A673 (cell line): ENCODE data around the gene FAM174C. TPM values are rescaled to one million over a fixed set of nuclear protein-coding genes. Genes with fewer than 3 reads are reported as not detected.

ENCODE experiments used
- BruUV-seq: library from RNA; stranded (reverse); fragments of 400-500 nt; replicated peaks from 2 replicates; lab custom pipeline; 2021; lab: Mats Ljungman, UMichigan
- CTCF ChIA-PET: fragments of 300-600 bp; sonication (Branson Sonifier 250); formaldehyde crosslinking; loops from one replicate; lab custom pipeline; 2022; ENCODE audit warnings: antibody characterized with exemption; lab: Charles Lee
- POLR2A ChIA-PET: fragments of 300-600 bp; sonication (Branson Sonifier 250); formaldehyde crosslinking; loops from one replicate; lab custom pipeline; 2022; ENCODE audit warnings: antibody characterized with exemption; ENCODE audit not compliant: low non-redundant PET; lab: Charles Lee
- DNase-seq: peaks from one replicate; pipeline ENCODE4 v3.0.0-alpha.2; 2015; ENCODE audit warnings: low spot score
- H3K27ac ChIP-seq: fragments of 200-600 bp; sonication (generic); 2 replicates; pipeline ENCODE4 v1.5.1; 2016; ENCODE audit warnings: mixed run types, low read depth, mild to moderate bottlenecking, mixed read lengths, antibody characterized with exemption, low read length; ENCODE audit not compliant: poor library complexity, severe bottlenecking
- H3K27me3 ChIP-seq: fragments of 200-600 bp; sonication (generic); replicated peaks from 2 replicates; pipeline ENCODE4 v1.6.1; 2017; ENCODE audit warnings: mixed run types, low read depth, mild to moderate bottlenecking, mixed read lengths, antibody characterized with exemption, low read length; ENCODE audit not compliant: insufficient read depth, poor library complexity
- H3K36me3 ChIP-seq: fragments of 200-600 bp; sonication (generic); 2 replicates; pipeline ENCODE4 v1.6.1; 2016; ENCODE audit warnings: mixed run types, mild to moderate bottlenecking, mixed read lengths, antibody characterized with exemption, low read length; ENCODE audit not compliant: insufficient read depth, poor library complexity, severe bottlenecking
- H3K4me1 ChIP-seq: fragments of 200-600 bp; sonication (generic); 2 replicates; pipeline ENCODE4 v1.6.1; 2017; ENCODE audit warnings: mixed run types, mild to moderate bottlenecking, mixed read lengths, antibody characterized with exemption, low read length; ENCODE audit not compliant: insufficient read depth, poor library complexity, severe bottlenecking
- H3K4me3 ChIP-seq: fragments of 200-600 bp; sonication (generic); 2 replicates; pipeline ENCODE4 v1.5.1; 2016; ENCODE audit warnings: low read depth, mixed run types, mild to moderate bottlenecking, mixed read lengths, low read length; ENCODE audit not compliant: poor library complexity, severe bottlenecking
- H3K9me3 ChIP-seq: fragments of 200-600 bp; sonication (generic); 2 replicates; pipeline ENCODE4 v1.6.1; 2016; ENCODE audit warnings: mixed run types, low read depth, mild to moderate bottlenecking, mixed read lengths, antibody characterized with exemption, low read length; ENCODE audit not compliant: poor library complexity, severe bottlenecking
- CTCF ChIP-seq: fragments of 300-800, 200-600 bp; sonication (generic); conservative IDR thresholded peaks from 2 replicates; pipeline ENCODE4 v1.5.1; 2017; ENCODE audit warnings: low read depth, mild to moderate bottlenecking, antibody characterized with exemption, low read length, moderate library complexity, mixed read lengths
- EZH2 ChIP-seq: fragments of 200-600 bp; sonication (generic); IDR thresholded peaks from 2 replicates; pipeline ENCODE4 v1.6.1; 2017; ENCODE audit warnings: borderline replicate concordance, low read depth, mild to moderate bottlenecking, mixed read lengths, antibody characterized with exemption, low read length; ENCODE audit not compliant: poor library complexity, severe bottlenecking
- intact Hi-C: fragments of 100-400 bp; cut with micrococcal nuclease; formaldehyde crosslinking; loops from one replicate; pipeline ENCODE4 v1.10.0; 2022; ENCODE audit not compliant: unreplicated experiment
- total RNA-seq: library from RNA; stranded (reverse); gene quantifications from 2 replicates; pipeline ENCODE4 v1.2.3, GENCODE V29; 2021

The FAM174C gene
- total RNA-seq, 1 experiment from 2014 or later: 88.6 TPM

GRCh38 chr19:1264801-1265614 lies 10.3 kb upstream of the FAM174C start:
- Histone ChIP-seq H3K9me3 (no peaks in the 10 kb centered on the region), H3K4me1 (peaks cover 63% of the 10 kb centered on the region), H3K27me3 (no peaks in the 10 kb centered on the region), H3K27ac (peak overlapping the region; percentile 47), H3K4me3 (no peak overlapping the region), H3K36me3 (no peaks in the 10 kb centered on the region)
- no peak for TF ChIP-seq CTCF
- no peak for TF ChIP-seq EZH2
- no TSS peak for BruUV-seq
- ChIA-PET POLR2A (no interaction called here), CTCF (interaction anchor here (3.7 kb wide), 1 partner anchor 21 kb away, joined by 149 read pairs; no protein-coding TSS in a partner anchor)
- peak; percentile 80 for DNase-seq
- intact Hi-C loops: loop anchor here (5.0 kb wide), 1 partner anchor 592 kb away; no protein-coding TSS in a partner anchor

- peak; percentile 78 for DNase-seq
- peak overlapping the region; percentile 51 for H3K4me3 ChIP-seq
- intact Hi-C loops: loop anchor here (2.0 to 5.0 kb wide), 2 partner anchors 17 to 592 kb away; partner anchors contain the start of gene MIDN
- CTCF ChIA-PET: interaction anchor here (3.7 kb wide), 1 partner anchor 22 kb away, joined by 149 read pairs; no protein-coding TSS in a partner anchor
- H3K27ac ChIP-seq: peak overlapping the region; percentile 80
- H3K36me3 ChIP-seq: peaks cover 6% of the 10 kb centered on the region
- no peak for TF ChIP-seq EZH2
- no peak for TF ChIP-seq CTCF
- no TSS peak for BruUV-seq
- no peaks in the 10 kb centered on the region for H3K27me3 ChIP-seq
- no peaks in the 10 kb centered on the region for H3K9me3 ChIP-seq
- H3K4me1 ChIP-seq: peaks cover 64% of the 10 kb centered on the region
- POLR2A ChIA-PET: interaction anchor here (0.6 kb wide), 1 partner anchor 8 kb away, joined by 10 read pairs; no protein-coding TSS in a partner anchor
Measured at GRCh38 chr19:1265615-1266128, 9.7 kb upstream of the FAM174C start.

GRCh38 chr19:1266129-1266915 lies 9.0 kb upstream of the FAM174C start:
- H3K27ac ChIP-seq: peak overlapping the region; percentile 80
- intact Hi-C loops: loop anchor here (2.0 to 5.0 kb wide), 2 partner anchors 18 to 591 kb away; partner anchors contain the start of gene MIDN
- POLR2A ChIA-PET: interaction anchor here (0.5 to 1.0 kb wide), 3 partner anchors 8 to 275 kb away, joined by 3 to 12 read pairs (median 10); no protein-coding TSS in a partner anchor

More at GRCh38 chr19:1266129-1266915, 9.0 kb upstream of the FAM174C start:
- TF ChIP-seq EZH2 (no peak), CTCF (no peak)
- Histone ChIP-seq H3K4me3 (peak overlapping the region; percentile 51), H3K9me3 (no peaks in the 10 kb centered on the region), H3K27me3 (no peaks in the 10 kb centered on the region), H3K36me3 (peaks cover 13% of the 10 kb centered on the region), H3K4me1 (peaks cover 70% of the 10 kb centered on the region)
- BruUV-seq: no TSS peak
- CTCF ChIA-PET: interaction anchor here (0.6 to 3.7 kb wide), 9 partner anchors 9 to 603 kb away, joined by 3 to 149 read pairs (median 4); partner anchors contain the start of genes ATP5F1D and FAM174C
- peak; percentile 84 for DNase-seq
